HG03139 (cell line): ENCODE results near the gene TMEM220.
"Not testable (repeated sequence)": the region's sequence is repeated elsewhere in the genome, so short reads cannot be mapped to it uniquely, and the experiment has no call there.

Source experiments
- ATAC-seq: cut with Tn5 transposase; IDR thresholded peaks from one replicate; pipeline ENCODE4 v1.9.1; 2021; ENCODE audit not compliant: unreplicated experiment

TMEM220 gene

DNA sequence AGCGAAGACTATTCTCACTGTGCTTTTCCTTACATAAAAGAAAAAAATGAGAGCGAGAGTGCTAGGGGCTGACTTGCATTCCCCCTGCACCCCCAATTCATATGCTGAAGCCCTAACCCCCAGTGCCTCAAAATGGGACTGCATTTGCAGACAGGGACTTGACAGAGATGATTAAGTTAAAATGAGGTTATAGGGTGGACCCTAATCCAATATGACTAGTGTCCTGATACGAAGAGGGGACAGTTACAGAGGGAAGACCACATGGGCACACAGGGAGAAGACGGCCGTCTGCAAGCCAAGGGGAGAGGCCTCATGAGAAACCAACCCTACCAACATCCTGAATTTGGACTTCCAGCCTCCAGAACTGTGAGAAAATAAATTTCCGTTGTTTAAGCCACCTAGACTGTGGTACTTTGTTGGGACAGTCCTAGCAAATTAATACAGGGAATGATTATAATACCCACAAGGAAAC is 1.6 kb upstream of the TMEM220 start:
- ATAC-seq, result no peak

GRCh38 chr17:10730247-10730646 is 424 bp upstream of the TMEM220 start:
- not testable (repeated sequence) for ATAC-seq

DNA sequence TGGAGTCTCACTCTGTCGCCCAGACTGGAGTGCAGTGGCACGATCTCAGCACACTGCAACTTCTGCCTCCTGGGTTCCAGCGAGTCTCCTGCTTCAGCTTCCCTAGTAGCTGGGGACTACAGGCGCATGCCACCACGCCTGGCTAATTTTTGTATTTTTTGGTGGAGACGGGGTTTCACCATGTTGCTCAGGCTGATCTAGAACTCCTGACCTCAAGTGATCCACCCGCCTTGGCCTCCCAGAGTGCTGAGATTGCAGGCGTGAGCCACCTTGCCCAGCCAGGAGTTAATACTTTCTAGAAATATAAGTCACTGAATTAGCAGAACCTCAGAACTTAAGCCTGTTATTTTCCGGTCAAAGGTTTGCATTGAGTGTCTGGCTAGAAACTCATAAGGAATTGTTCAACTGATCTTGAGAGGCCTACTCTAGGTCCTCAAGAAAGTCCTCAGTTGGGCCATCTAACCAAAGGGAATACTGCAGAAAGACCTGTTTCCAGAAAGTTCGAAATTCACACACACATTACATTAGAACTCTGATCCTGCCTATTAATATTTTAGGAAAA is 1.4 kb downstream of the TMEM220 start:
- no peak for ATAC-seq

GRCh38 chr17:10727192-10727591 is 2.6 kb downstream of the TMEM220 start:
- ATAC-seq, result no peak

GRCh38 chr17:10726196-10726595 is 3.6 kb downstream of the TMEM220 start:
- ATAC-seq, result no peak

DNA sequence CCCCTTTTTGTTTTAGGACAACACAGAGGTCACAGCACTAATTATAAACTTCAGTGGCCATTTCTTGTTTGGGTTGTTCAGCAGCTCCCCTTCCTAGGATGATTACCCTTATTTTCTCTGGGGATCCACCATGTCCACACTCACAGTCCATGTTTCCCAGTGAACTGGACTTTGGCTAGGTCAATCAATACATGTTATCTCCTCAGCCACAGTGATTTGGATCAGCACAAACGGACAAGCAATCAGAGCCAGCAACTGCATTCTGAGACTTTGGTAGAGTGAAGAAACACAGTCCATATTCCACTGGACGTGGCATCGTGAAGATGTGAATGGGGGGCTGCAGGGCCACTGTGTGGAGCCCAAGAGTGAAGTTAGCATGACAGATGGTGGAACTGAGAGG is 4.6 kb downstream of the TMEM220 start:
- no peak for ATAC-seq

DNA sequence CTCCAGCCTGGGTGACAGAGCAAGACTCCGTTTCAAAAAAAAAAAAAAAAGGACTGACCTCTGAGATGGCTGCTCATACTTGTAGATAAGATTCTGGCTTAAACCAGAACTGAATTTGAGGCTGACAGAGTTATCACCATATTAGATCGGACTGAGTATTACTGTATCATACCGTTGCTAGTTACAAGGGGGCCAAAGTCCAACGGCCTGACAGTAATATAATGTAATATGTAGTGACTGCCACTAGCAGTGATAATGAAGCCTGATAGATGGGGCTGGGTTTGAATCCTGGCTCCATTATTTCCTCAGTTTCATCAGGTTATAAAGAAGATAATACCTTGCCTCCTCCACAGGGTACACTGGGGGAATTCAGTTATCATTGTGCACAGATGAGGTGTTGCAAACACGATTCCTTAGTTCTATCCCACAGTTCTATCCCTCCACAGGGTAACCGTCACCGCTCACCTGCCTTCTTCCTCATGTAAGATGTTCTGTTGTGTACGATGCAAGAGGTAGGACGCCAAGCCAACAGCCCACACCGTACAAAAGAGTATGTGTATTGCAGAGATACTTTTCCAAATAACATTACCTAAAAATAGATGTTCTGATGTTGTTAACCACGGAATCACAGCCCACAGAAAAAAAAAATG is 5.2 kb downstream of the TMEM220 start:
- ATAC-seq, result no peak

GRCh38 chr17:10718547-10718946 is 11.3 kb downstream of the TMEM220 start:
- ATAC-seq, result no peak

GRCh38 chr17:10716218-10716617 is 13.6 kb downstream of the TMEM220 start:
- ATAC-seq, result no peak

GRCh38 chr17:10713318-10713717 is 16.5 kb downstream of the TMEM220 start:
- no peak for ATAC-seq

DNA sequence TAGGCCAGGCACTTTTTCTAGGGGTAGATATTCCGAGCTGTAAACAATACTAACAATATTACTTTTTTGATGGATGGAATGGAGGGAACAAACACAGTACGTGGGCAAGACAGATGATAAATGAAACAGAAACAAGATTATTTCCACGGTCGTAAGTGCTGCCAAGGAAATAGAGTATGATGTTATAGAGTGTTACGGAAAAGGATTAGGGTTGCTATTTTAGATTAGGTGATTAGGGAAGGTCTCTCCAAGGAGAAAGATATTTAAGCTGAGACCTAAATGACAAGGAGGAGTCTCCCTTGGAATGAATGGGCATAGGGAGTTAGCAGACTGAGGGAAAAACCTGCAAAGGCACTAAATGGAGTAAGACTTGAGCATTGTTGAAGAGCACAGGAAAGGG is 24.1 kb downstream of the TMEM220 start:
- ATAC-seq, result no peak

DNA sequence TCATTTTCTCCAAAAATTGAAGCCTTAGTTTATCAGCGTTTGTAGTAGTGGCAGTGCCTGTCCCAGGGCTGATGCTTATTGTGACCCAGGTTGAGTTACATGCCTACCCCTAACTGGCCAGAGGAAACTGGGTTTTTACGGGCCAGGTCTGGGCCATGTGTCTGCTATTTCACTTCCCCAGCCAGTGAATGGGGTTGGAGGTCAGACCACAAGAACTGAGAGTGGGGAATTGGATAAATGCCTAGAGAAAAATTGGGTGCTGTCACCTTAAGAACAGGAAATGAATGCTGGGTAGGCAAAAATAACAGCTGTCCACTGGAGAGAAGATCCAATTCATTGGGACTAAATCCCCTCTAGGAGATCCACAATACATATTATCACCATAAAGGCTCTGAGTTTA is 27.2 kb downstream of the TMEM220 start:
- no peak for ATAC-seq

DNA sequence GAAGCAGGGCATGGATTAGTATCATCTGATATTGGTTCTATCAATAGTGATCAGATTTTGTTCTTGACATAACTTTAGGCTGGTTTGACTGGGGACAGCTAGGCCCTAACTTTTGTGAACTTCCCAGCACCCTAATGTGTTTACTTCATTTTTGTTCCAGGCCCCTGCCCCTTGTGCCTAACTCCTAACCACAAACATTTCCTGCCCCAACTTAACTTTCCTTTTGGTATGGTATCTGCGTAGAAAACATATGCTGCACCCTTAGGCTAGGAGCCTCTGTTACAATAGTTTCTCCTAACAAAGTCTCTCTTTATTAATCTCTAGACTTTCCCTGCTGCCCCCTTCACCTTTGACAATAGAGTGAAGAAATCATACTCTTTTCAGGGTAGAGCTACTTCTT is 30.0 kb downstream of the TMEM220 start:
- no peak for ATAC-seq

GRCh38 chr17:10698096-10698818 is 31.6 kb downstream of the TMEM220 start:
- no peak for ATAC-seq

DNA sequence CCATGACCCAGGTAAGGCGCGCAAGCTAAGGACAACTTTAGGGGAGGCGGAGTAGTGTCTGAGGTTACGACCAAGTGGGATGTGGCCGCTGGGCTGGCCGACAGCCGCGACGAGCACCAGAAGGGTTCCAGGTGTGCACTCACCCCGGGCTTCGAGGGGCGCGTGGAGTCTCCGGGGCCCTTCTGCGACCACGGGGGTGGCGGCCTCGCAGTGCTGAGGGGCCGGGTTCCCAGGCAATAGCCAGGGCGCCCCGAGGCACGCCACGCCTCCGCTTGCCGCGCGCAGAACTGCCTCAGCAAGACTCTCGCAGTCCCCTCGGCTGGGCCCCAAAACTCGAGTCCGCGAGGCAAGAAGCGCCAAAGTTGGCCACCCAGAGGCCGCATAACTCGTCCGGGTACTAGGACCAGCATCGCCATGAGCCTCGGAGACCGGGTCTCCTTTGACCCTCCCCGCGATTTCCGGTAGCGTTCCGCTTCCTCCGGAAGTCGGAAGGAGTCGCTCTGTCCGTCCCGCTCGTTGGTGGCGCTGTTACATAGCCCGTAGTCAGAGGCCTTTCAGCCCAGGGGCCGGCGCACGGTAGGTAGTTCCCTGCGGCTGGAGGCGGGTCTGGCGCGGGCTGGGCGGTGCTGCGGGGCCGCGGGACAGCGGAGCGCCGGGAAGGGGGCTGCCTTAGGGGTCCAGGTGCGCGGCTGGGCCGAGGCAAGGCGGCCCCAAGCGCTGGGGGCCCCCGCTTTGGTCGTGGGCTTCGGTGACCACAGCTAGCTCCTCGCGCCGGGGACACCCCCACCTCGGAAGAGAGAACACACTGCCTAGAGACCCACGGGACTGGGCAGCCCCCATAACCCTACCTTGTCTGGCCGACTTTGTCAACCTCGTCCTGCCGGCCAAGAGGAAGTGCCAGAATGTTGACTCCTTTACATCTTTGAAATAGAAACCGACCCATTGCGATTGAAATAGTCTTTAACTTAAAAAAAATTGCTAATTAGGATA is 32.4 kb downstream of the TMEM220 start, which contains the start of the genes ADPRM and SCO1:
ADPRM (plus strand) TSS at position 503 of the 990 bp plus-strand sequence. CDS start 7,333 bp downstream, outside the sequence.
SCO1 (minus strand) TSS at position 442 of the 990 bp plus-strand sequence; CDS start at position 416, 26 bp downstream.
- peak; percentile 92 for ATAC-seq

DNA sequence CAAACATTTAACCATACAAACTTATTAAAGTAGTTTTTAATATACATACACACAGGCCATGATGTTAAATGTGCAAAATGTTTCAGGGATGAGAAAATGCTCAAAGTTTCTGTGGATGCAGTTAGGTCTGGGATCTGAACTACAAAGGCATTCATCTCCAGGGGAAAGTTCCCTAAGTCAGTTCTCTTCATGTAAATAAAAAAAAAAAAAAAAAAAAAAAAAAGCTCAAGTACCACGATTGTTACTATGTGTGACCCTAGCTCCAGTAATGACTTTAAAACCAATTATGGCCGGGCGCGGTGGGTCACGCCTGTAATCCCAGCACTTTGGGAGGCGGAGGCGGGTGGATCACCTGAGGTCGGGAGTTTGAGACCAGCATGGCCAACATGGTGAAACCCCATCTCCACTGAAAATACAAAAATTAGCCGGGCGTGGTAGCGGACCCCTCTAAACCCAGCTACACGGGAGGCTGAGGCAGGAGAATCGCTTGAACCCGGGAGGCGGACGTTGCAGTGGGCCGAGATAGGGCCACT is 33.9 kb downstream of the TMEM220 start:
- ATAC-seq, result not testable (repeated sequence)

DNA sequence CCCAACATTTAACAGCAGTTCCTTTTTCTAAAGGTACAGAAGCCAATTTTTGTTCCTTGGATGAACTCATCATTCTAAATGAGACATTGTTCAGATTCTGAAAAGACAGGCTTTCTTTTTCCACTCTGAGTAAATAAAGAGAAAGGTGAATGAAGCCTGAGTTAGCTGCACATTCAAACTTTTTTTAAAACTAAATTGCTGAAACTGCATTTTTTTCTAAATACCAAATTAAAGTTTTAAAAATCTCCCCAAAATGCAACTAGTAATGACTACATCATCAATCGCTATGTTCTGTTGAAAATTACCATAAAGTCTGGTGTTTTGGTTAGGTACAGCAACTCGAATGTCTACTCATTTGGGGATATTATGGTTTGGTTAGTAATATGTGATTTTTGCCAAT is 42.3 kb downstream of the TMEM220 start:
- ATAC-seq, result no peak

DNA sequence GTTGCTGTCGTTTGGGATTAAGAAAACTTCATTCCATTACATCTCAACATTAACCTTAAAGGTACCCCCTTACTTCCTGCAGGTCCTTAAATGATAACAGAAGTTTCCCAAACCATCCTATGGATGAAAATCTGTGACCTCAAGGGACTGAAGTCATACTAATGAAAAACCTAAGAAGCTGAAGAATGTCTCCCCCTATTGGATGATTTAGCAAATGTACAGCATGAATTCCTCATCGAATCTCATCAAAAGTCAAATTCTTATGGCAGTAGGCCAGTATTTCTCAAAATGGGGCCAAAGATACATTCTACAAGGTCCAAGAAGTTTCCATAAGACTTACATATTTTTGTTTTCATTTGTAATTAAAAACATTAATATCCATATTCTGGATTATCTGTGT is 46.0 kb downstream of the TMEM220 start:
- no peak for ATAC-seq

DNA sequence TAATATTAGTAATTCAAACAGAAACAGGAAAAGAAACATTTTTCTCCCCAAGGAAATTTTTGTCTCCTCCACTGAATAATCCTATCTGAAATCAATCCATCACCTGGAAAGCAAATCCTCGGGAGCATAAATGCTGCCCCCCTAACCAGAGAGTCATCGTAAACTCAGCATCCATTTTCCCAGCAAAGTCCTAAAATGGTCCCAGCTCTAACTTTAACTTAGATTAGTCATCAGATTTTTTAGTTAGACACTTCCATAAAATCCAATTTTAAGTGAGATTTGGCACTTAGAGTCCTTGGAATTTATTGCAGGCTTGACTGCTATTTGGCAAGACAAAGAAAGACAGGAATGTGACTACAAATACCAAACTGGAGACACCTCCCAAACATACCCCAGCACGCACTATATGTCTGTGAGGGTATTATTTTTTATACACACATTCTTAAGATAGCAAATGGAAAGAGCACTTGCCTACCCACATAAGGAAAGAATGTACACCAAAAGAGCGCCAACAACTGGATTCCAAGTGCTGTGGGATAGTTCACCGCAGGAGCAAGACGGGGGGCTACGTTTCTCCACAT is 47.9 kb downstream of the TMEM220 start:
- no peak for ATAC-seq

DNA sequence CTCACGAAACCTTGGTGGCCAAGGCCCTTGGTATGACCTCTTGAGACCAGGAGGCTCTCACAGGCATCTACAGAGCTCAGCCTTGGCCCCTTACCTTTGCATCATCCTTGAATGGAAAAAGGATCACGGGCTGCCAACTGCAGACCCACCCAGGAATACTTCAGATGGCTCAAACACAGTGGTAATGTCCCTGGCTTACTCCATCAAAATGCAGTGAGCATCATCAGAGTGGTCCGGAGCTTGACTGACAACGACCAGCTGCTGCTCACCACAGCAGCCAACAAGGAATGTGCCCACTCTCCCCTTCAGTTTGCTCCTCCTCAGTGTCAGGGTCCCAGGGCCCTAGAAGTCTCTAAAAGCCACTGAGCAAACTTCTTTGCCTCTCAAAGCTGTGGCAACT is 55.1 kb downstream of the TMEM220 start:
- no peak for ATAC-seq
